Uterus (tissue), 4 donors: Measurements from ENCODE around the gene KCNMA1. TPM values are rescaled to one million over a fixed set of nuclear protein-coding genes. Genes with fewer than 3 reads are reported as not detected.

ENCODE experiments used
- DNase-seq, 2 donors: peaks; one replicate each; pipeline ENCODE4 v3.0.0-alpha.2; 2019 to 2020
- H3K27ac ChIP-seq, 2 donors: fragments of 200-600 bp; sonication (generic); 1 replicate in 1 of 2; 2 replicates in 1 of 2; pipeline ENCODE4 v1.5.1; 2016 to 2018
- H3K27me3 ChIP-seq, 2 donors: fragments of 200-600 bp; sonication (generic); one replicate each; pipeline ENCODE4 v1.5.1; 2018 to 2019; ENCODE audit warnings: control low read depth in 1 of 2
- H3K36me3 ChIP-seq, 2 donors: fragments of 200-600 bp; sonication (generic); one replicate each; pipeline ENCODE4 v1.5.1; 2019; ENCODE audit warnings: control low read depth in 1 of 2
- H3K4me1 ChIP-seq, 2 donors: fragments of 200-600 bp; sonication (generic); one replicate each; pipeline ENCODE4 v1.5.1; 2018 to 2019; ENCODE audit warnings: control low read depth in 1 of 2
- H3K4me3 ChIP-seq, 2 donors: fragments of 200-600 bp; sonication (generic); 1 replicate in 1 of 2; 2 replicates in 1 of 2; pipeline ENCODE4 v1.5.1; 2018 to 2019; ENCODE audit warnings: mild to moderate bottlenecking in 1 of 2
- H3K9me3 ChIP-seq, 2 donors: fragments of 200-600 bp; sonication (generic); one replicate each; pipeline ENCODE4 v1.5.1; 2019; ENCODE audit warnings: control low read depth in 1 of 2
- POLR2A ChIP-seq, 2 donors: fragments of 450-650 bp; IDR thresholded peaks; one replicate each; pipeline ENCODE4 v1.6.1; 2016; ENCODE audit warnings: antibody characterized with exemption in 2 of 2, mild to moderate bottlenecking in 1 of 2, moderate library complexity in 1 of 2
- intact Hi-C: fragments of 100-400 bp; cut with DNase I; formaldehyde crosslinking; loops from one replicate; pipeline ENCODE4 v1.15.1; 2023; ENCODE audit warnings: low total_unique reads
- total RNA-seq, 4 donors: library from RNA; depleted of rRNA in 3 of 4; stranded (reverse); fragments of >200 nt in 3 of 4; gene quantifications; one replicate each; pipeline versions ENCODE4 v1.1.0 to v1.2.4, GENCODE V29; 2014 to 2023
- TF ChIP-seq, protein P1 (sequence below), 4 experiments: fragments of 200-600 bp in 2 of 4; fragments of 450-650 bp in 2 of 4; sonication (generic) in 2 of 4; IDR thresholded peaks; one replicate each; pipeline ENCODE4 v1.5.1; 2016 to 2019; ENCODE audit warnings: antibody characterized with exemption in 4 of 4, mild to moderate bottlenecking in 2 of 4, moderate library complexity in 1 of 4
- donor health status: DM: yes; HTN: yes; CAD: no.

The KCNMA1 gene
- total RNA-seq, 4 donors from 2014 or later, result 86.2 to 236 (median 164) TPM

DNA sequence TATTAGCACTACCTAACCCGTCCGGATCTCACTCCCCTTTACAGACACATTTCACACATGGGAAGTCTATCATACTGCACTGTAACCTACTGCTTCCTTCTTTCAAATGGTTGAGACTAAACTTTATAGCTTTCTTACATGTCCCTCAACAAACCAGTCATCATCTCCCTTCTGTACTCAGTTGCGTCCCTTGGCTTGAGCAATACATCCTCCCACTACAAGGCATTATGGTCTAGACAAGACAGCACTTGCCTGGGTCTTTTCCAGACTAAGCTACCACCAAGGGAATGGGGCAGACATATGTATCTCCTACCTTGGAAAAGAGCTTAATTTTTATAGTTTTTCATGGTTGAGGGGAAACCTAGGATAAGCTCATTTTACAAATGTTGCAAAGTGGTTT is 575.2 kb downstream of the KCNMA1 start:
- no peaks in the 10 kb centered on the region for H3K27me3 ChIP-seq
- H3K36me3 ChIP-seq, result no peaks in the 10 kb centered on the region
- no peaks in the 10 kb centered on the region for H3K4me1 ChIP-seq
- DNase-seq, result no peak
- H3K27ac ChIP-seq, result no peak overlapping the region
- TF ChIP-seq POLR2A (IDR thresholded peaks at IDR 0.05), result no peak
- TF ChIP-seq, protein P1, sequence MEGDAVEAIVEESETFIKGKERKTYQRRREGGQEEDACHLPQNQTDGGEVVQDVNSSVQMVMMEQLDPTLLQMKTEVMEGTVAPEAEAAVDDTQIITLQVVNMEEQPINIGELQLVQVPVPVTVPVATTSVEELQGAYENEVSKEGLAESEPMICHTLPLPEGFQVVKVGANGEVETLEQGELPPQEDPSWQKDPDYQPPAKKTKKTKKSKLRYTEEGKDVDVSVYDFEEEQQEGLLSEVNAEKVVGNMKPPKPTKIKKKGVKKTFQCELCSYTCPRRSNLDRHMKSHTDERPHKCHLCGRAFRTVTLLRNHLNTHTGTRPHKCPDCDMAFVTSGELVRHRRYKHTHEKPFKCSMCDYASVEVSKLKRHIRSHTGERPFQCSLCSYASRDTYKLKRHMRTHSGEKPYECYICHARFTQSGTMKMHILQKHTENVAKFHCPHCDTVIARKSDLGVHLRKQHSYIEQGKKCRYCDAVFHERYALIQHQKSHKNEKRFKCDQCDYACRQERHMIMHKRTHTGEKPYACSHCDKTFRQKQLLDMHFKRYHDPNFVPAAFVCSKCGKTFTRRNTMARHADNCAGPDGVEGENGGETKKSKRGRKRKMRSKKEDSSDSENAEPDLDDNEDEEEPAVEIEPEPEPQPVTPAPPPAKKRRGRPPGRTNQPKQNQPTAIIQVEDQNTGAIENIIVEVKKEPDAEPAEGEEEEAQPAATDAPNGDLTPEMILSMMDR (IDR thresholded peaks at IDR 0.05), result no peak
- H3K4me3 ChIP-seq, result no peak overlapping the region
- no peaks in the 10 kb centered on the region for H3K9me3 ChIP-seq
- intact Hi-C loops, result no loop called here

DNA sequence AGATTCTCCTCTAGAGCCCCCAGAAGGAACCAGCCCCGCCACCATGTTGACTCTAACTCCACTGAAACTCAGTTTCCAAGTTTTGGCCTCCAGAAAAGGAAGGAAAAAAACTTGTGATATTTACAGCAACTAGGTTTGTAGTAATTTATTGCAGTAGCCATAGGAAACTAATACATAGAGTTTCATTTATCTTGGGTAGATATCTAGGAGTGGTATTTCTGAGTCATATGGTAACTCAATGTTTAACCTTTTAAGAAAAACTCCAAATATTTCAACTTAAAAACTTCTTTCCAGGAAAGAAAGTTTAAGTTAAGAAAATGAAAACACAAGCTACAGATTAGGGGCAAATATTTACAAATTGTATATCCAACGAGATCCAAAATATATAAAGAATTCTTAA is 576.7 kb downstream of the KCNMA1 start:
- no peak for DNase-seq
- H3K4me1 ChIP-seq, result no peaks in the 10 kb centered on the region
- no peak overlapping the region for H3K4me3 ChIP-seq
- no peaks in the 10 kb centered on the region for H3K9me3 ChIP-seq
- intact Hi-C loops, result no loop called here
- H3K36me3 ChIP-seq, result no peaks in the 10 kb centered on the region
- TF ChIP-seq, protein P1 (IDR thresholded peaks at IDR 0.05), result no peak
- no peak for TF ChIP-seq POLR2A (IDR thresholded peaks at IDR 0.05)
- H3K27ac ChIP-seq, result no peak overlapping the region
- no peaks in the 10 kb centered on the region for H3K27me3 ChIP-seq

DNA sequence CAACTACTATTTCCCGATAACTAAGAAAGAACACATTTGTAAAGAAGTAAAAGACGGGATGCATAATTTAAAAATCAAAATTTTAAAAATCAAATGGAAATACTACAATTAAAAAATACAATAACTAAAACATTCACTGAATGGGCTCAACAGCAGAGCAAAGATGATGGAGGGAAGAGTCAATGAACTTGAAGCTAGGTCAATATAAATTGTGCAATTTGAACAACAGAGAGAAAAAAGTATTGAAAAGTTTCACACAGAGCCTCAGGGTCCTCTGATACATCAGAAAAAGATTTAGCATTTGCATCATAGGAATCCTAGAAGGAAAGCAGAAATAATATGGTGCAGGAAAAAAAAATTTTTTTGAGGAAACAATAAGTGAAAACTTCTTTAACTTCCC is 581.0 kb downstream of the KCNMA1 start:
- H3K36me3 ChIP-seq, result no peaks in the 10 kb centered on the region
- H3K4me3 ChIP-seq, result no peak overlapping the region
- no peak for TF ChIP-seq POLR2A (IDR thresholded peaks at IDR 0.05)
- TF ChIP-seq, protein P1 (IDR thresholded peaks at IDR 0.05), result no peak
- no peaks in the 10 kb centered on the region for H3K27me3 ChIP-seq
- no peaks in the 10 kb centered on the region for H3K9me3 ChIP-seq
- intact Hi-C loops, result no loop called here
- no peak for DNase-seq
- no peak overlapping the region for H3K27ac ChIP-seq
- H3K4me1 ChIP-seq, result no peaks in the 10 kb centered on the region

DNA sequence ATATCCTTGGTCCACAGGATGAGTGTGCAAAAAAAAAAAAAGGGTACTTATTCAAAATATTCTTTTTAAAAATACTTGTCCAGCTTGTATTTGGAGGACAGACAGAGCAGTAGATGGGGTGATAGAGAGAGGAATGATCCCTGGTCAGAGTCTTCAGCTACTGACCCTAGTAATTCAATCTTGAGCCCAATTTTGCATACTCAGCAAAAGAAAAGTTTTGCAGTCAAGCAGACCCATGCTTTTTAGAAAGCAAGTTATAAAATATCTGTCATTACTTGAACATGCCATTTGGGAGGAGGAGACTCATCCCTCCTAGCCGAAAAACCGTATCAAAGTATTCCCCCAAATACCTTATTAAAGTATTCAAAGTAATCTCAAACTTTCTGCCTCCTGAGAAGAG is 585.0 kb downstream of the KCNMA1 start:
- intact Hi-C loops, result no loop called here
- no peaks in the 10 kb centered on the region for H3K27me3 ChIP-seq
- H3K4me3 ChIP-seq, result no peak overlapping the region
- no peaks in the 10 kb centered on the region for H3K9me3 ChIP-seq
- H3K4me1 ChIP-seq, result no peaks in the 10 kb centered on the region
- no peak for DNase-seq
- H3K36me3 ChIP-seq, result no peaks in the 10 kb centered on the region
- H3K27ac ChIP-seq, result no peak overlapping the region
- no peak for TF ChIP-seq POLR2A (IDR thresholded peaks at IDR 0.05)
- TF ChIP-seq, protein P1 (IDR thresholded peaks at IDR 0.05), result no peak

DNA sequence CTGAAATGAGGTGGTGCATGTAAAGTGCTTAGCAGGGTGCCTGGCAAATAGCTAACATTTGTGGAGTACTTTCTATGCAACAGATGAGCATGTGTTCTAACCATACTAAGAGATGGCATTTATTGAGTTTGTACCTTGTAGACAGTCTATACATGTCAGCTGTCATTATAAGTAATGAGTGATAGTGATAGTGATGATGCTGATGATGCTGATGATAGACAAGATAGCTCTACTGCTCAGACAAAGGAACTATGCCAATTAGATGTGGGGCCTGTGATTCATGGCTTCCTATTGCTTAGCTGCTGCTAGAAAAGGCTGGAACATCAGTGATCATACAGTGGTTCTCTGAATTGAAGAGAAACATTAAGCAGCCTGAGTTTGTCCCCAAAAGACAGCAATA is 585.8 kb downstream of the KCNMA1 start:
- no peak for DNase-seq
- H3K27me3 ChIP-seq, result no peaks in the 10 kb centered on the region
- no peaks in the 10 kb centered on the region for H3K4me1 ChIP-seq
- H3K4me3 ChIP-seq, result no peak overlapping the region
- intact Hi-C loops, result no loop called here
- no peak overlapping the region for H3K27ac ChIP-seq
- TF ChIP-seq, protein P1 (IDR thresholded peaks at IDR 0.05), result no peak
- no peak for TF ChIP-seq POLR2A (IDR thresholded peaks at IDR 0.05)
- no peaks in the 10 kb centered on the region for H3K9me3 ChIP-seq
- no peaks in the 10 kb centered on the region for H3K36me3 ChIP-seq
